H1 (cell line): ENCODE results near the gene MBTPS2. TPM values are rescaled to one million over a fixed set of nuclear protein-coding genes. Genes with fewer than 3 reads are reported as not detected.

Source experiments
- CTCF ChIA-PET: fragments of 300-600 bp; sonication (Branson Sonifier 250); formaldehyde crosslinking; loops from one replicate; lab custom pipeline; 2021; ENCODE audit not compliant: partially characterized antibody; lab: Charles Lee
- POLR2A ChIA-PET: fragments of 300-600 bp; sonication (Branson Sonifier 250); formaldehyde crosslinking; loops from one replicate; lab custom pipeline; 2021; ENCODE audit warnings: inconsistent platforms; ENCODE audit not compliant: partially characterized antibody; lab: Charles Lee
- DNase-seq, 2 experiments: peaks; one replicate each; pipeline versions ENCODE4 v3.0.0 to v3.0.0-alpha.2; 2010 to 2022; ENCODE audit warnings: low spot score in 2 of 2, low read depth in 1 of 2, mixed read lengths in 1 of 2
- FAIRE-seq: peaks from 2 replicates; lab custom pipeline; 2011; peaks lifted over from hg19 to GRCh38; lab: Jason Lieb, UNC
- H2AFZ ChIP-seq: 2 replicates; pipeline ENCODE4 v1.8.1; 2012; ENCODE audit warnings: low read length, inconsistent platforms
- H2AK5ac ChIP-seq: 2 replicates; pipeline ENCODE4 v1.6.1; 2013; ENCODE audit warnings: low read depth, low read length
- H2BK120ac ChIP-seq: replicated peaks from 2 replicates; pipeline ENCODE3; 2013; ENCODE audit warnings: low read depth, low read length, inconsistent platforms
- H2BK12ac ChIP-seq: 2 replicates; pipeline ENCODE4 v1.6.1; 2013; ENCODE audit warnings: low read depth, low read length
- H2BK15ac ChIP-seq: 2 replicates; pipeline ENCODE4 v1.6.1; 2013; ENCODE audit warnings: low read length
- H2BK20ac ChIP-seq: 2 replicates; pipeline ENCODE4 v1.6.1; 2013; ENCODE audit warnings: low read length
- H2BK5ac ChIP-seq: 2 replicates; pipeline ENCODE4 v1.6.1; 2013; ENCODE audit warnings: low read depth, low read length
- H3K14ac ChIP-seq: 2 replicates; pipeline ENCODE4 v1.6.1; 2013; ENCODE audit warnings: inconsistent platforms; ENCODE audit not compliant: insufficient read length
- H3K18ac ChIP-seq: 2 replicates; pipeline ENCODE4 v1.6.1; 2013; ENCODE audit warnings: low read length; ENCODE audit errors: extremely low read depth
- H3K23ac ChIP-seq: 2 replicates; pipeline ENCODE4 v1.6.1; 2013; ENCODE audit warnings: inconsistent platforms; ENCODE audit not compliant: insufficient read length
- H3K23me2 ChIP-seq: 2 replicates; pipeline ENCODE4 v1.6.1; 2013; ENCODE audit warnings: low read depth, low read length
- H3K27ac ChIP-seq: 2 replicates; pipeline ENCODE4 v1.6.1; 2011; ENCODE audit warnings: low read depth, low read length, inconsistent platforms
- H3K27me3 ChIP-seq, 4 experiments: replicated peaks in 1 of 4; 1 replicate in 1 of 4; 2 replicates in 3 of 4; pipeline versions ENCODE4 v1.6.1 to v1.8.1; 2011 to 2013; ENCODE audit warnings: low read length in 3 of 4, mild to moderate bottlenecking in 3 of 4, inconsistent platforms in 2 of 4, mixed read lengths in 2 of 4, moderate library complexity in 1 of 4; ENCODE audit not compliant: control insufficient read depth in 3 of 4, insufficient read depth in 3 of 4; ENCODE audit errors: extremely low read depth in 1 of 4
- H3K36me3 ChIP-seq, 4 experiments: 2 replicates each; pipeline versions ENCODE4 v1.6.1 to v1.8.1; 2011 to 2013; ENCODE audit warnings: mild to moderate bottlenecking in 4 of 4, low read length in 3 of 4, moderate library complexity in 2 of 4, control low read depth in 1 of 4, inconsistent platforms in 1 of 4; ENCODE audit not compliant: insufficient read depth in 4 of 4, control insufficient read depth in 2 of 4
- H3K4ac ChIP-seq: replicated peaks from 2 replicates; pipeline ENCODE3; 2013; ENCODE audit warnings: low read length, low read depth, mixed read lengths, inconsistent platforms; ENCODE audit not compliant: insufficient read length
- H3K4me1 ChIP-seq, 4 experiments: replicated peaks in 1 of 4; 1 replicate in 1 of 4; 2 replicates in 3 of 4; pipeline versions ENCODE4 v1.6.1 to v1.8.1; 2011 to 2013; ENCODE audit warnings: low read length in 3 of 4, inconsistent platforms in 2 of 4, mixed read lengths in 1 of 4; ENCODE audit not compliant: insufficient read depth in 4 of 4, control insufficient read depth in 3 of 4
- H3K4me2 ChIP-seq, 2 experiments: 2 replicates each; pipeline versions ENCODE4 v1.6.1 to v1.8.1; 2011 to 2013; ENCODE audit warnings: low read depth in 2 of 2, low read length in 2 of 2, control low read depth in 1 of 2, inconsistent platforms in 1 of 2, mild to moderate bottlenecking in 1 of 2; ENCODE audit not compliant: insufficient read depth in 1 of 2
- H3K4me3 ChIP-seq, 4 experiments: fragments of 200-600, 300-600 bp in 1 of 4; sonication (generic), shearing (Covaris generic), sonication (Bioruptor Twin) in 1 of 4; 2 replicates each; pipeline versions ENCODE4 v1.5.1 to v1.8.1; 2011 to 2016; ENCODE audit warnings: low read length in 4 of 4, low read depth in 3 of 4, control low read depth in 2 of 4, inconsistent platforms in 2 of 4, mild to moderate bottlenecking in 2 of 4, mixed read lengths in 1 of 4, moderate library complexity in 1 of 4; ENCODE audit not compliant: insufficient read depth in 2 of 4; ENCODE audit errors: extremely low read depth in 1 of 4
- H3K56ac ChIP-seq: replicated peaks from 2 replicates; pipeline ENCODE3; 2013; ENCODE audit warnings: low read depth, mild to moderate bottlenecking, mixed read lengths, low read length, inconsistent platforms; ENCODE audit not compliant: insufficient read length
- H3K79me1 ChIP-seq: 2 replicates; pipeline ENCODE4 v1.6.1; 2013; ENCODE audit warnings: low read depth, low read length, control low read depth
- H3K79me2 ChIP-seq, 2 experiments: 2 replicates each; pipeline versions ENCODE4 v1.6.1 to v1.8.1; 2012 to 2013; ENCODE audit warnings: low read length in 2 of 2, mild to moderate bottlenecking in 2 of 2, inconsistent platforms in 1 of 2; ENCODE audit not compliant: insufficient read depth in 2 of 2, control insufficient read depth in 1 of 2
- H3K9ac ChIP-seq, 4 experiments: replicated peaks in 1 of 4; 1 replicate in 1 of 4; 2 replicates in 3 of 4; pipeline versions ENCODE4 v1.6.1 to v1.8.1; 2011 to 2013; ENCODE audit warnings: low read depth in 3 of 4, low read length in 3 of 4, control low read depth in 2 of 4, mild to moderate bottlenecking in 2 of 4, moderate library complexity in 2 of 4, inconsistent platforms in 1 of 4; ENCODE audit errors: extremely low read depth in 1 of 4
- H3K9me3 ChIP-seq, 2 experiments: 2 replicates each; pipeline versions ENCODE4 v1.6.1 to v1.8.1; 2012 to 2013; ENCODE audit warnings: mild to moderate bottlenecking in 2 of 2, moderate library complexity in 2 of 2, control low read depth in 1 of 2, inconsistent platforms in 1 of 2, low read depth in 1 of 2, low read length in 1 of 2, mixed read lengths in 1 of 2; ENCODE audit not compliant: insufficient read depth in 2 of 2
- H4K20me1 ChIP-seq, 2 experiments: replicated peaks in 1 of 2; 2 replicates each; pipeline versions ENCODE3 to v1.8.1; 2011 to 2013; ENCODE audit warnings: inconsistent platforms in 2 of 2, low read length in 2 of 2, mild to moderate bottlenecking in 1 of 2; ENCODE audit not compliant: insufficient read depth in 2 of 2, control insufficient read depth in 1 of 2
- H4K5ac ChIP-seq: 2 replicates; pipeline ENCODE4 v1.6.1; 2013; ENCODE audit warnings: low read length, low read depth, mixed read lengths, inconsistent platforms; ENCODE audit not compliant: insufficient read length
- H4K8ac ChIP-seq: 2 replicates; pipeline ENCODE4 v1.8.0; 2013; ENCODE audit warnings: mild to moderate bottlenecking, moderate library complexity, low read length, inconsistent platforms; ENCODE audit not compliant: insufficient read depth; ENCODE audit errors: extremely low read depth
- H4K91ac ChIP-seq: replicated peaks from 2 replicates; pipeline ENCODE3; 2013; ENCODE audit warnings: low read length, mixed read lengths, inconsistent platforms; ENCODE audit not compliant: insufficient read length
- ASH2L ChIP-seq: fragments of 200-600, 300-600 bp; sonication (generic); IDR thresholded peaks from one replicate; pipeline ENCODE4 v1.7.1; 2017; ENCODE audit warnings: low read length
- ATF3 ChIP-seq: IDR thresholded peaks from 2 replicates; pipeline ENCODE4 v1.6.1; 2011; ENCODE audit warnings: low read depth, mild to moderate bottlenecking, low read length; ENCODE audit not compliant: insufficient read depth
- GABPA ChIP-seq: IDR thresholded peaks from 2 replicates; pipeline ENCODE4 v1.6.1; 2011; ENCODE audit warnings: mild to moderate bottlenecking, low read length, moderate library complexity, borderline replicate concordance; ENCODE audit not compliant: insufficient read depth
- NRF1 ChIP-seq: IDR thresholded peaks from 2 replicates; pipeline ENCODE4 v1.6.1; 2011; ENCODE audit warnings: mild to moderate bottlenecking, low read depth, low read length, improper control_type of control experiment
- POLR2AphosphoS5 ChIP-seq: IDR thresholded peaks from 2 replicates; pipeline ENCODE4 v1.6.1; 2011; ENCODE audit warnings: low read depth, low read length
- SP4 ChIP-seq: IDR thresholded peaks from 2 replicates; pipeline ENCODE4 v1.6.1; 2012; ENCODE audit warnings: low read length, inconsistent platforms
- SRF ChIP-seq: IDR thresholded peaks from 2 replicates; pipeline ENCODE4 v1.6.1; 2011; ENCODE audit warnings: mild to moderate bottlenecking, low read depth, low read length, moderate library complexity
- WGBS, 2 experiments: shearing (Covaris generic) in 1 of 2; methylation state at CpG; one replicate each; pipeline versions ENCODE4 v1.1.6 to v1.1.7; 2013 to 2015; ENCODE audit warnings: low lambda C conversion rate in 2 of 2, mixed read lengths in 2 of 2, inconsistent platforms in 1 of 2, low coverage in 1 of 2, missing lambda C conversion rate in 1 of 2; ENCODE audit not compliant: insufficient replicate concordance in 2 of 2, insufficient coverage in 1 of 2, insufficient read length in 1 of 2; ENCODE audit errors: extremely low coverage in 1 of 2, missing lambda C conversion rate in 1 of 2; 5-methylcytosine and 5-hydroxymethylcytosine counted together
- long read RNA-seq, 2 experiments: library from RNA in 1 of 2; library from capped mRNA in 1 of 2; stranded (forward); transcript quantifications; one replicate each; pipeline ENCODE4 v2.0.0, GENCODE V29; 2021; ENCODE audit warnings: inconsistent platforms in 1 of 2
- polyA minus RNA-seq, 3 experiments: library from RNA; depleted of rRNA, polyadenylated mRNA; stranded (reverse); fragments of >200 nt; gene quantifications; 1 replicate in 2 of 3; 2 replicates in 1 of 3; pipeline ENCODE4 v1.2.3, GENCODE V29; 2011
- polyA plus RNA-seq, 7 experiments: library from polyadenylated mRNA; depleted of rRNA in 3 of 7; stranded (reverse) in 5 of 7; unstranded in 2 of 7; fragments of >200 nt in 5 of 7; fragments of 200-250 nt in 2 of 7; gene quantifications; 1 replicate in 5 of 7; 2 replicates in 1 of 7; 4 replicates in 1 of 7; pipeline versions ENCODE4 v1.2.1 to v1.2.3, GENCODE V29; 2011 to 2013; ENCODE audit warnings: missing spikeins in 2 of 7, mixed read lengths in 2 of 7
- total RNA-seq: library from RNA; stranded (reverse); fragmentation: NEBNext Ultra II Directional; extraction: Animal tissue kit (Norgen Biotek cat#: 25700); gene quantifications from 2 replicates; pipeline ENCODE4 v1.2.1, GENCODE V29; 2021

MBTPS2 gene
- 6.4 and 7.4 TPM in 2 replicates for total RNA-seq
- 3.7 and 4.3 TPM in 2 replicates for polyA plus RNA-seq (2011; rRNA removed)
- 5.8 TPM for polyA plus RNA-seq (2011; cell fraction: cytosol; rRNA removed)
- polyA plus RNA-seq (2011; cell fraction: nucleus; rRNA removed) = 5.6 TPM
- 4.1 to 5.9 TPM (median 4.7 TPM) in 4 replicates for polyA plus RNA-seq (2012, experiment 1 of 2)
- polyA plus RNA-seq (2012, experiment 2 of 2) = 0.54 TPM
- 8.9 TPM for polyA plus RNA-seq (2013, experiment 1 of 2)
- 10.1 TPM for polyA plus RNA-seq (2013, experiment 2 of 2)
- polyA minus RNA-seq (2011; rRNA and poly(A)+ RNA removed) = 11.9 and 15.0 TPM in 2 replicates
- 5.8 TPM for polyA minus RNA-seq (2011; cell fraction: cytosol; rRNA and poly(A)+ RNA removed)
- 13.1 TPM for polyA minus RNA-seq (2011; cell fraction: nucleus; rRNA and poly(A)+ RNA removed)
- long read RNA-seq, experiment 1, partial matches to known transcripts = 1 of 4 reads
- long read RNA-seq, experiment 1, other reads (novel, unspliced or antisense) = 3 of 4 reads
- long read RNA-seq, experiment 2, full-length matches to known transcripts = 6 of 8 reads
- long read RNA-seq, experiment 2, partial matches to known transcripts = 1 of 8 reads
- long read RNA-seq, experiment 2, other reads (novel, unspliced or antisense) = 1 of 8 reads

- 5% methylated on average over 25 of the region's 61 CpGs; no CpG with 5 or more reads in 1 of the 2 experiments for WGBS, 2 experiments
- H2BK12ac ChIP-seq = 0 out of 2 replicates have a peak within 1 kb of the TSS, but pooled peaks have one; percentile 50
- peak within 1 kb of the TSS; percentile 85 for H3K4ac ChIP-seq
- no peak within 1 kb of the TSS for H2AK5ac ChIP-seq
- no peaks in the 10 kb centered on the region; a peak in 1 of 8 replicates for H3K36me3 ChIP-seq
- ChIA-PET POLR2A (interaction anchor here (0.6 to 1.4 kb wide), 3 partner anchors 28 to 93 kb away, joined by 3 read pairs; no protein-coding TSS in a partner anchor), CTCF (interaction anchor here (0.9 to 2.4 kb wide), 5 partner anchors 93 to 398 kb away, joined by 3 to 5 read pairs (median 3); no protein-coding TSS in a partner anchor)
- peak within 1 kb of the TSS; percentile 74 for H4K91ac ChIP-seq
- H3K23ac ChIP-seq = peak within 1 kb of the TSS; percentile 27
- no peaks in the 10 kb centered on the region for H3K9me3 ChIP-seq
- H3K27me3 ChIP-seq = no peaks in the 10 kb centered on the region
- H3K4me1 ChIP-seq = no peaks in the 10 kb centered on the region; a peak in 1 of 7 replicates
- H3K4me2 ChIP-seq = peak within 1 kb of the TSS; percentile 60 to 72
- H3K79me1 ChIP-seq = no peaks in the 10 kb centered on the region
- H3K23me2 ChIP-seq = no peaks in the 10 kb centered on the region
- no peak within 1 kb of the TSS; the same call in 1 of the 2 replicates for H3K18ac ChIP-seq
- FAIRE-seq (peak; percentile 69), DNase-seq (peak; percentile 70 to 83)
- H2BK120ac ChIP-seq = no peak within 1 kb of the TSS
- H3K4me3 ChIP-seq = peak within 1 kb of the TSS; percentile 64 to 88 (median 74)
- H3K9ac ChIP-seq = peak within 1 kb of the TSS; percentile 74 to 92 (median 76)
- peak within 1 kb of the TSS; percentile 64 for H3K56ac ChIP-seq
- no peaks in the 10 kb centered on the region for H4K20me1 ChIP-seq
- H4K8ac ChIP-seq = peak within 1 kb of the TSS; percentile 92
- H4K5ac ChIP-seq = peak within 1 kb of the TSS; percentile 76
- peak within 1 kb of the TSS; percentile 60; the same call in 1 of the 2 replicates for H2BK5ac ChIP-seq
- 0 out of 2 replicates have a peak within 1 kb of the TSS, but pooled peaks have one; percentile 32 for H2AFZ ChIP-seq
- H2BK15ac ChIP-seq = no peak within 1 kb of the TSS
- no peak within 1 kb of the TSS for H3K14ac ChIP-seq
- peaks cover 0 to 7% of the 10 kb centered on the region in 2 experiments; a peak in 2 of 4 replicates for H3K79me2 ChIP-seq
- peak within 1 kb of the TSS; percentile 84 for H3K27ac ChIP-seq
- no peak within 1 kb of the TSS for H2BK20ac ChIP-seq
- TF ChIP-seq GABPA (peak; percentile 98), SRF (0 out of 2 replicates have a peak, but pooled peaks have one; percentile 48), ATF3 (no peak), ASH2L (peak; percentile 74), NRF1 (no peak), SP4 (0 out of 2 replicates have a peak, but pooled peaks have one; percentile 52), POLR2AphosphoS5 (peak; percentile 87)
Observed at GRCh38 chrX:21839334-21840192, at the start of gene MBTPS2. Gene MBTPS2, plus strand, starts transcription at chrX:21839617. Its CDS starts 118 bp downstream, at chrX:21839735.
